Dermis microvascular lymphatic vessel endothelial cell (primary cell): Measurements from ENCODE around the gene ADAMTSL1. TPM values are rescaled to one million over a fixed set of nuclear protein-coding genes. Genes with fewer than 3 reads are reported as not detected.

Experiments
- DNase-seq, 2 donors: peaks; one replicate each; pipeline versions ENCODE4 v3.0.0 to v3.0.0-alpha.2; 2010; ENCODE audit warnings: low read depth in 2 of 2
- total RNA-seq: library from RNA; depleted of rRNA; stranded (reverse); fragments of >200 nt; gene quantifications from 2 replicates; pipeline ENCODE4 v1.2.1, GENCODE V29; 2014

Gene ADAMTSL1
- total RNA-seq, 1 donor from 2014 or later, result 9.1 TPM

DNA sequence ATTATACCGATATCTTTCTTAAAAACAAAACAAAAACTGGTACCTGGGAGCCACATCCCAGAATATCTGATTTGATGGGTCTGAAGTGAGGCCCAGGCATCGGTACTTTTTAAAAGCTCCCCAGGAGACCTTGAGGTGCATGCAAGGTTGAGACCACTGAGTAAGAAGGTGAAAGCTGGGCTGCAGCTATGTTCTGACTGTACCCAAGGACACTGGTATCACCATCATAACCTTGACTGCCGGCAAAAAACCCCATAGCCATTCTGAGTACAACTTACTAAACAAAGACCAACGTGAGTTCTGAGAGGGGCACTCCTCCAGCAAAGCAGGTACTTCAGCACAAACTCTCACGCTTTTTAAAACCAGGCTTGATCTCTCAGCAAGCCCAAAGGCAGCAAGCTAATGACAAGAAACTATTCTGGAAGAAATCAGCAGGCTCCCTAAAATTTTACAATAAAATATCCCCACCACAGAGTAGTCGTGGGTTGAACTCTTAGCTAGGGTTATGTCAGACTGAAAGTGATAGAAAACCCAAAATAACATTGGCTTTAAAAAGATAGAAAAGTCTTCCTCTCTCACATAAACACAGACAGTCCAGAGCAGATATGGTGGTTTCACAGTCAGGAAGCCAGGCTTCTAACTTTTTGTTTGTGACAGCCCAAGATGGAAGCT lies 295.1 kb downstream of the ADAMTSL1 start:
- DNase-seq, result no peak

DNA sequence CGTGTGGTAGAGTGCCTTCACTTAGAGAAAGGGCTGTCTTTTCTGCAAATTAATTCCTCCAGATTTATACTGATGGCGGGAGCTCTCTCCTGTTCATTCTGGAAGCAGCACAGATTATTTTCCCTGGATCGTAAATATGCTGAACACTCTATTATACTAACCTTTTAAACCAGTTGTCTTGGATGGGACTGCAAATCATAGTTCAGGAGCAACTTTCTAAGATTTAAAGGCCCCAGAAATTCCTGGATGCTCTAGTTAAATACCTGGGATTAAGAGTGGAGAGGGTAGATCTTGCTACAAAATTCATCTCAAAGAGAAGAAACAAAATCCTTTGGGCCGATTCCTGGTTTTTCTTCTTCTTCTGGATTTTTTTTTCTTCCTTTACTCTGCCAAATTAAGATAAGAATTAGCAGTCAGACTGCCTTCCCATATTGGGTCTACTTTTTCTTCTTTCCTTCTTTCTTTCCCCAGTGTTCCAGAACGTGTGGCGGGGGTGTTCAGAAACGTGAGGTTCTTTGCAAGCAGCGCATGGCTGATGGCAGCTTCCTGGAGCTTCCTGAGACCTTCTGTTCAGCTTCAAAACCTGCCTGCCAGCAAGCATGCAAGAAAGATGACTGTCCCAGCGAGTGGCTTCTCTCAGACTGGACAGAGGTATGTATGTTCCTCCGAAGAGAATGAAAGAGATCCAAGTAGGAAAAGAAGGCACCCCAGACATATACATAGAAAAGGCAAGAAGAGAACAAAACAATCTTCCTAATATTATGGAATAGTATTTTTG lies 296.4 kb downstream of the ADAMTSL1 start:
- DNase-seq, result no peak

DNA sequence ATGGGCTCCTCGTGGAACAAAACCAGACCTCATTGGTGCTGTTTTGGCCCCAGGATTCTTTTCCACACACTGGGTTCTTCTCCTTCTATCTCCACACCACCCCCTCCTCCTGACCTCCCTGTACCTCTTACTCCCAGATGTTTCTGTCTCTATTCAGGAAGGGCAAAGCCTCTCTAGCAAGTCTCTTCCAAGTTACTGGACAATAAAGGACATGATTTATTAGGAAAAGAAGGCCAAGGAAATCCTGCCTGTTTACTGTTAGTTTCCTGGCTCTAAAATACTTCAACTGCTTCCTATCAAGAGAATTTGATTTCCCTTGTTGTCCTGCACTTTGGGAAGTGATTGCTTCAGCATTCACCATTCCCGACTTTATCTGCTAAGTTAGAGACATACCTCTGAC lies 297.1 kb downstream of the ADAMTSL1 start:
- DNase-seq, result no peak

DNA sequence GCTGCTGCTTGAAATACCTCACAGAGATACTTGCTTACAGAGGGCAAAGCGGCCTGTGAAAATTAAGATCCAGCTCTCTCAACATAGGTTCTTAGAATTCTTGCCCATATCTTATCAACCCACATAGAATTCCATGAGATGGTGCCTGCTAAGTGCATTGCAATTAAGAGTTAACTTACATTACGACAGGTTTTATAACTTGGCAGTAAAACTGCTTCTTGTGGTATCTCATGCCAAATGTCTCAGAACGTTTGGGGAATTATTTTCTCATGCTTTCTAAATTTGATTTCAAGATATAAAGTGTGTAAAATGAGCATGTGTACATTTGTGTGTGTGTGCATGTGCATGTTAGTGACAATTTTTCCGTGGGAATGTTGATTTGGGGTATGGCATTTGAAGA lies 297.8 kb downstream of the ADAMTSL1 start:
- DNase-seq, result no peak

DNA sequence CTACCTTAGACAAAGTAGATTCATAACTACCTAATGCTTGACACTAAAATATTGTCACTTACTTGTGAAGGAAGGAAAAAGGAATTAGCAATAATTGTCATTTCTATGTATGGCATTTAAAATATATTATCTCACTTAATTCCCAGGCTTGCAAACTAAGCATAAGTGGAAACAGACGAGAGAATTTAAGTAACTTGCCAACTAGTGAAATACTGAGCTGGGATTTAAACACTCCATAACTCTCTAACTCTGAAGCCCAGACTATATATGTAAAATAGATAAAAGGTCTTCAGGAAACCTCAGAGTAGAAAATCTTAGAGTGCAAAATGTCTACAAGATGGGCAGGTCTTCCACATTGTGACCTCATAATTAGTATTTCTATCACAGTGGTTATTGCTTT lies 301.3 kb downstream of the ADAMTSL1 start:
- DNase-seq, result no peak

DNA sequence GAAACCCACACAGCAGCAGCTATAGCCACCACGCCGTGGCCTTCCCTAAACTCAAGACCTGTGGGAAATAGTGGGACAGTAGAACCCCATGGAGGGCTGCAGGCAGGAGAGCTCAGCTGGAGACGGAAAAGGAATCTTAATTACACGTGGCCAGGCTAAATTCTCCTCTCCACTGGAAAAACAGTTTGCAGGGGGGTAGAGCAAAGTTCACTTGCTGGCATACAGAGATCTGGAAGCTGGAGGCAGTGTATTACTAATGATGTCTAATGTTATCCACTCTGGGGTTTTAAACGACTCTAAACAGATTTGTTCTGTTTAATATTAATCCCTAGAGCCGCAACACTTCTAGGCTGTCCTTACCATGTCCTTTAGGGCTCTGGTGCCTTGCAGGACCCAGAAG lies 302.0 kb downstream of the ADAMTSL1 start:
- DNase-seq, result no peak

DNA sequence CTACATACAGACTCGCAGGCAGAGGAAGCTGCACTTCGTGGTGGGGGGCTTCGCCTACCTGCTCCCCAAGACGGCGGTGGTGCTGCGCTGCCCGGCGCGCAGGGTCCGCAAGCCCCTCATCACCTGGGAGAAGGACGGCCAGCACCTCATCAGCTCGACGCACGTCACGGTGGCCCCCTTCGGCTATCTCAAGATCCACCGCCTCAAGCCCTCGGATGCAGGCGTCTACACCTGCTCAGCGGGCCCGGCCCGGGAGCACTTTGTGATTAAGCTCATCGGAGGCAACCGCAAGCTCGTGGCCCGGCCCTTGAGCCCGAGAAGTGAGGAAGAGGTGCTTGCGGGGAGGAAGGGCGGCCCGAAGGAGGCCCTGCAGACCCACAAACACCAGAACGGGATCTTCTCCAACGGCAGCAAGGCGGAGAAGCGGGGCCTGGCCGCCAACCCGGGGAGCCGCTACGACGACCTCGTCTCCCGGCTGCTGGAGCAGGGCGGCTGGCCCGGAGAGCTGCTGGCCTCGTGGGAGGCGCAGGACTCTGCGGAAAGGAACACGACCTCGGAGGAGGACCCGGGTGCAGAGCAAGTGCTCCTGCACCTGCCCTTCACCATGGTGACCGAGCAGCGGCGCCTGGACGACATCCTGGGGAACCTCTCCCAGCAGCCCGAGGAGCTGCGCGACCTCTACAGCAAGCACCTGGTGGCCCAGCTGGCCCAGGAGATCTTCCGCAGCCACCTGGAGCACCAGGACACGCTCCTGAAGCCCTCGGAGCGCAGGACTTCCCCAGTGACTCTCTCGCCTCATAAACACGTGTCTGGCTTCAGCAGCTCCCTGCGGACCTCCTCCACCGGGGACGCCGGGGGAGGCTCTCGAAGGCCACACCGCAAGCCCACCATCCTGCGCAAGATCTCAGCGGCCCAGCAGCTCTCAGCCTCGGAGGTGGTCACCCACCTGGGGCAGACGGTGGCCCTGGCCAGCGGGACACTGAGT lies 303.2 kb downstream of the ADAMTSL1 start:
- no peak for DNase-seq

DNA sequence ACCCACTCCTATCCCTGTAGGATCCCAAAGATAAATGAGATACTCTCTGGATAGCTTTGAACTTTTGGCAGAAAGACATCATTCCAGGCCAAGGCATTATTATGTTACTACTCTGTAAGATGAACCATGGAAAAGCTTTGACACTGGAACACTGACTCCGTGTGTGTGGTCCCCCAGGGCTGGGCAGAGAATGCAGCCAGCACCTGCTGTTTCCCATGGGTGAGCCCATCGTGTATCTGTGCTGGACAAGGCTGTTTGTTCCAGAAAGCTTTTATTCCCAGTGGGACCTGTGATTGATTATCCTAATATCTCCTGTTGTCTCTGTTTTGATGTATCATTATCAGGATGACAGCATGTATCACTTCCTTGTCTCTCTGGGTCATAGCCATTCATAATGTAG lies 304.2 kb downstream of the ADAMTSL1 start:
- no peak for DNase-seq

DNA sequence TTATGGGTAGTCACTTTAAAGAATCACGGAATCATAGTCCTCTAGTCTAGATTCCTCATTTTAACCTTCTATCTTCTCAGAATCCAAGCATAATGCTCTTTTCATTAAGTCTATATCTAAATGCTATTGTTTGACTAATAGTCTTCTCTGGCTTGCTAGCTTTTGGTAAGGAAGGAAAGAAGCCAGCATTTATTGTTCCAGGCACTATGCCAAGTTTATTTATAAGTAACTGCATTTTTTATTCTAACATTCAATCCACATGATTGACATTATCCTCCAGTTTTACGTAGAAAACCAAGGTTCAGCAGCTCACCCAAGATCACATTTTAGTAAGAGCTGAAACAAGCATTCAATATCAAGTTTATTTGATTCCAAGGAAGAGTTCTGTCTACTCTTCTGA lies 304.9 kb downstream of the ADAMTSL1 start:
- DNase-seq, result peak in 1 of 2 donors; percentile 74

DNA sequence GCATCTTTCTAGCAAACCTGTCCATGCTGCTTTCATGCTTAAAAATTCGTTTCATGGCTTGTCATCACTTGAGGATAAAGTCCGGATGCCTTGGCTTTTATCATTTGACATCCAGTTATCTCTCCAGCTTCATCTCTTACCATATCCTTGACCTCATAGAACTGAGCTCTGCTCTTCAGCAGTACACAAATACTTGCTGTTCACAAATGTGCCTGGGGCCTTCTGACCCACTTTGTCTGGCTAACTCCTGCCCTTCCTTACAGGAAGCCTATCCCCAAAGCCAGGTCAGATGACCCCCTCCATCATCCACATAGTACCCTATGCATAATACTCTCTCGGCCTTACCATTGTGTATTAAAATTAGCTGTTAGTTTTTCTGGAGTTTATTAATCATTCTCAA lies 310.0 kb downstream of the ADAMTSL1 start:
- peak in 1 of 2 donors; percentile 20 for DNase-seq

DNA sequence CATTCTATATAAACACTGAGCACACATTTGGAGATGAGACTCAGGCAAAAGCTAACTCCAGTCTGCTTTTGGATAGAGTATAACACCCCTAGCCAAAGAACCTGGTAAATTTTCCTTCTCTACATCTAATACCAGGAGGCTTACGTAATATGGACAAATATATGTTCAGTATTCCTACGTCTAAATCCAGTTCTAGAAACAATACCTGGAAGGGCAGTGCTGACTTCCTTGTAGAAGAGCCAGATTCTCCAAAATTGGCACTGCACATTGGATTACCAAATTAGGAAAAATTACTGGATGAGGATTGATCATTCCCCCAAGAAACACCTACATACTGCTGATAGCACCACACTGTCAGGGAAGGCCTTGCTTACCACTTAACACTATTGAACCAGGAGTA lies 311.7 kb downstream of the ADAMTSL1 start:
- DNase-seq, result peak; percentile 68 to 70

DNA sequence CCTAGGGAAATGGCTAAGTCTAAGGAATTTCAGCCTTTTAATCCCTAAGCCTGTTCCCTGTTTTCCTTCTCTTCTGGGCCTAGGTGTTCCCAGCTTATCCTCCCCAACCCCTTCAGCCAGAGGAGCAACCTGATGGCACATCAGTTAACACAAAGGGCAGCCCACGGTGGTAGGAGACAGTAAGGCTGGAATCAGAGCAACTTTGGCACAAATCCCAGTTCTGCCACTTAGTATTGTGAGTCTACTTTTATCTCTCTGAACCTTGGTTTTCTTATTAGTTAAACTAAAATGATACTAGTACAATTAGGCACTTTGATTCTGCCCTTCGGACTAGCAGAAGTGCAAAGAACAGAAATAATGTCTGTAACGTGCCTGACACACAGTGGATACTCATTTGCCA lies 312.2 kb downstream of the ADAMTSL1 start:
- peak in 1 of 2 donors; percentile 48 for DNase-seq

DNA sequence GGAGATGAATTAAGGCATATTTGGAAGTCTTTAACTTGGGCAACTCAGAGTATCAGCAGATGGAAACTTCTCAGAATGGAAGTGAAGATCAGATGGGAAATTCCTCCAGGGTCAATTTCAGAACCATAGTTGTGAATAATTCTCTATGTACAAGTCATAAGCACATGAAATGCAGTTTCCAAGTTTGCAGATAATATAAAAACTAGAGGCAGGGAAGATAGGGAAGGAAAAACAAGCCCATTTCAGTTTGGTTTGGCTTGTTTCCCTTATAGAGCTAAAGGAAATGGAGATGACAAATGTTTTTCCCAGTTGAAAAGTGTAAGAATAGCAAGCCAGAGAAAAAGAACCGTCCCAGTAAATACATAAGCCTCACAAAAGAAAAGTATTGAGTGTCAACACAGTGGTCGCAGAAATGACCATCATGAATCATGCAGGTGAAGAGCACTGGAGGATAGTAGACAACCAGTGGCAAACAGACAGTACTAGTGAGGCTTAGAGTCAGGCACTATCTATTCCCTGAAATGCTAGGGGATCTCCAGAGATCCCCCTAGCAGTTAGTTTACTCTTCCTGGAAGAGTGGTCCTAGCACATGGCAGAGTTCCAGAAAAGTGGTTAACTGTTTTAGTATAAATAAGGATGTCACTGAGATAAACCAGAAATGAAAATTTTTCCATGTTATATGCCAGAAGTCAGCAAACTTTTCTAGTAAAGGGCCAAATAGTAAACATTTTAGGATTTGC lies 313.1 kb downstream of the ADAMTSL1 start:
- peak; percentile 81 to 89 for DNase-seq

DNA sequence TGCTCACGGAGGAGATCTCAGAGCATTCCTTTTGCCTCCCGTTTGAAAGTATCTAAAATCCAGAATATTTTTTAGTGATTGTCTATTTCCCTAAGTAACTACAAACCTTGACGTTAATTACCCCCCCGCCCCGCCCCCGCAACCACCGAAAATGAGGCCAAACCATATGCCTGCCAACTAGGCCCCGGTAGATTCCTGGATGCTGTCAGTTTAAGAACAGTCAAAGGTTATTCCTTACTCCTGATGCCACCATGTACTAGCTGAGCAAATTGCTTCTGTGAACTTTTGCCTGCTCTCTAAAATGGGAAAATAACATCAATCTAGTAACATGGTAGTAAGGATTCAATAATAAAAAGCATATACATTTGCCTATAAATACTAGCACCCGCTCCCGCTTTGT lies 314.3 kb downstream of the ADAMTSL1 start:
- no peak for DNase-seq

DNA sequence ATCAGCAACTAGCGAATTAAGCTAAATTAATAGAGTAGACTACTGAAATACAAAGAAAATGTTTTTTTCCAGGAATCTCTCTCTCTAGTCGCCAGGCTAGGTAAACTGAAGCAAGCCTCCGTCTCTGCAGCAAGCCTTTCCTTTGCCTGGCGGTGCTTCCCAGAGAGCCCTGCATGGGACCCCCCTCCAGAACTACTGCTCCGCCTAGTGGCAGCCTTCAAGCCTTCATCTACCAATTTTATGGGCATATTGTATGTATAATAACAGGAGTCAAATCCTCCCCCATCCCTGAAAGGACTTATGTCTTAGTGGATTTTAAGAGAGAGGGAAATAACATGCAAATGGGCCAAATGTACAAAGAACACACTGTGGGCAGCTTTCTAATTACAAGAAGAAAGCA lies 317.1 kb downstream of the ADAMTSL1 start:
- peak in 1 of 2 donors; percentile 51 for DNase-seq

DNA sequence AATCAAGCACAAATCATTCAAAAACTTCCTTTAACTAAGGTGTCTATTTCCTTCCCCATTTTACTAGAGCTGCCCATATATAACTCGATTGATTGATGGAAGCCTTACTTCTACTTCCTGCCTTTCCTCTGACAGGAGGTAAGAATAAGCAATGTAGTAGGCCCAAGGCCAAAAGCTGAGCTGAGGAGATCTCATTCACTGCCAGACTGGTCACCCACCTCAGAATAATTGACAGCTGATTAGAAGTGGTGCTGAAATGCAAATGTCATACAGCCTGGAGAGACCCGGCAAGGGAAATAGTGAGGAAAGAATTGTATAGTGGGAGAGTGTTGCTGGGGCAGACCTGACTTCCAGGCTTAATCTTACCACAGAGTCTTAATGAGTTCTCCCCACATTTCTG lies 319.2 kb downstream of the ADAMTSL1 start:
- DNase-seq, result peak in 1 of 2 donors; percentile 28

DNA sequence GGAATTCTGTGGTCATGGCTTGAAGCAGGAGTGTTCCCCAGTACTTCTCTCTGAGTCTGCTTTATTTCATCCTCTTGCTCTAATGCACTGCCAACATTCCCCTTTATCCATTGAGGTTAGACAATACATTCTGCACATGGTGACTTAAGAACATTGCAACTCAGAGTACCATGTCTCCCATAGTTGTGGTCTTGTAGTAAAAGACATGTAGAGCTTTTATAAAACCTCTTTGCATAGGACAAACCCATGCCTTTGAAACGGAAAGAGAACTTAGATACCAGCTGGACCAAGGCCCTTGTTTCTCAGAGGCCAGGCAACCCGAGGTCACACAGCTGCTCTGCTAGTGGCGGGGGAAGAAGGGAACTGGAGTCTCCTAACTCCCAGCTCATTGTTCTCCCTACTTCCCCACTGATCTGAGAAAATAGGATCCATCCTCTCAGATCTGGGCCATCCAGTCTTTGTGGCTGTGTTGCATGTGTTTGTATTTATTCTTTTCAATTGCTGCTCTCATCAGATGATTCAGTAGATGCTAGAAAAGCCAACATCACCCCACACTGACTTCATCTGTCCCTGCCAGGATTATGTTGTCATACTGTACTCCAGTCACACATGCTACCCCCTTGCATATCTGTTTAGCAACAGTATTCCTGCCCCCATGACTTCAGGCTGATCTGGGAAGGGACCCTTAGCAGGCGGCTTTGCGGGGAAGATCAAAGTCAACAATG lies 322.2 kb downstream of the ADAMTSL1 start:
- no peak for DNase-seq

DNA sequence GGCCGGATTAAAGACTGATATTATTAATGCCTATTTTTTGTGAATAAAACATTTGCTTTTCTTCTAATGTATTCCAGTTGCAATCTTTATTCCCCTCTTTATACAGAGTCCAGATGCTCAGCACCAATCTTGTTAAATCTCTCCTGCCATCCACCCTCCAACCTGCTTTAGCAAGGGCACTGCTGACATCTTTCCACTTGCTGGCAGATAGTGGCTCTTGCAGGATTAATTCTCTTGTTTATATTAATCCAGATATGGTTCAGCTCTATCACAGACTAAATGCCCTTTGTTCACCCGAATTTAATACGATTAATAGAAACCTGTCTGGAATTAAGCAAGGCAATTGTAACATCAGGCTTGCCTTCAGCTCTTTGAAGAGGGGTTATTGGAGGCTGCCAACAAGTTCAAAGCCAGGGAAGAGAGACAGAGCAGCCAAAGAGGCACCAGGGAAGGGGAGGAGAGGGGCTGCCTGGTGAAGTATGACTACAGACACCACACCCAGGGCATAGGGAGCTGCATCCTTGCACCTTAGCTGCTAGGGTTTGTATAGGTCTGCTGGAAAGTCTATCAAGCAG lies 322.8 kb downstream of the ADAMTSL1 start:
- no peak for DNase-seq

DNA sequence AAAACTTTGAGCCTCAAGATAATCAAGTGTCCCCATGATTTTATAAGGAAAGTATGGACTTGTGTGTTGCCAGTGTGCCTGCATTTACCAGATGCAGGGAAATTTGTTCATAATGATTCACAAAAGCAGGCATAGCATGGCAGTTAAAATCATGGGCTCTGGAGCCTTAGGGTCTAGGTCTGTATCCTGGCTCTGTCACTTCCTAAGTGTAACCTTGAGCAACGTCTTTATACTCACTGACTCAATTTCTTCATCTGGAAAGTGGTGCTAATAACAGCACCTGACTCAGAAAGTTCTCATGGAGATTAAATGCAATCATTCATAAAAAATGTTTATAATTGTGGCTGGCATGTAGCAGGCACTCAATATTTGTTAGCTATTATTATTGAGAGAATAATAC lies 324.2 kb downstream of the ADAMTSL1 start:
- DNase-seq, result no peak
